ENCODE data around the gene ARID1B.
A peak's percentile ranks its signal among the peaks of the same experiment; 100 is the strongest.

The ARID1B gene

GRCh38 chr6:156776840-156777576 lies at the start of gene ARID1B:
TSS of gene ARID1B (plus strand) at chr6:156777378. CDS start at chr6:156777681, 303 bp downstream.
- peak; percentile 83 to 88 for DNase-seq

- DNase-seq = no peak
Measured at GRCh38 chr6:156727715-156728385, 49.3 kb upstream of the ARID1B start.

- no peak for DNase-seq
Measured at GRCh38 chr6:156729248-156729647, 47.9 kb upstream of the ARID1B start.

GRCh38 chr6:156731396-156731795 lies 45.8 kb upstream of the ARID1B start:
- no peak for DNase-seq

- no peak for DNase-seq
Measured at GRCh38 chr6:156735751-156736150, 41.4 kb upstream of the ARID1B start.

GRCh38 chr6:156740604-156741003 lies 36.6 kb upstream of the ARID1B start:
- DNase-seq = no peak

GRCh38 chr6:156741287-156742073 lies 35.7 kb upstream of the ARID1B start:
- no peak for DNase-seq

GRCh38 chr6:156747715-156748114 lies 29.5 kb upstream of the ARID1B start:
- DNase-seq = no peak

- no peak for DNase-seq
Measured at GRCh38 chr6:156748504-156748903, 28.7 kb upstream of the ARID1B start.

- peak in 1 of 2 donors; percentile 34 for DNase-seq
Measured at GRCh38 chr6:156752666-156753301, 24.4 kb upstream of the ARID1B start.

- no peak for DNase-seq
Measured at GRCh38 chr6:156756630-156757610, 20.3 kb upstream of the ARID1B start.

- DNase-seq = no peak
Measured at GRCh38 chr6:156757849-156758248, 19.3 kb upstream of the ARID1B start.

- DNase-seq = no peak
Measured at GRCh38 chr6:156760377-156760776, 16.8 kb upstream of the ARID1B start.

- no peak for DNase-seq
Measured at GRCh38 chr6:156762547-156762946, 14.6 kb upstream of the ARID1B start.

- no peak for DNase-seq
Measured at GRCh38 chr6:156765117-156765516, 12.1 kb upstream of the ARID1B start.

- no peak for DNase-seq
Measured at GRCh38 chr6:156767603-156768467, 9.3 kb upstream of the ARID1B start.

- DNase-seq = no peak
Measured at GRCh38 chr6:156771047-156771446, 6.1 kb upstream of the ARID1B start.

GRCh38 chr6:156771761-156772160 lies 5.4 kb upstream of the ARID1B start:
- no peak for DNase-seq

GRCh38 chr6:156773476-156773875 lies 3.7 kb upstream of the ARID1B start:
- DNase-seq = no peak

- no peak for DNase-seq
Measured at GRCh38 chr6:156773935-156774852, 3.0 kb upstream of the ARID1B start.
